ENCODE measurements around the gene STPG4.

The STPG4 gene

GRCh38 chr2:47049502-47049901 is 105.6 kb downstream of the STPG4 start:
- DNase-seq = no peak

- DNase-seq = no peak
These were observed 106.2 kb downstream of the STPG4 start for GRCh38 chr2:47048801-47049480.

- DNase-seq = no peak
These were observed 108.8 kb downstream of the STPG4 start for GRCh38 chr2:47046271-47046670.

GRCh38 chr2:47043891-47044239 is 111.2 kb downstream of the STPG4 start:
- no peak for DNase-seq

- no peak for DNase-seq
These were observed 111.8 kb downstream of the STPG4 start for GRCh38 chr2:47043142-47043890.

GRCh38 chr2:47041891-47042684 is 113.0 kb downstream of the STPG4 start:
- DNase-seq = no peak

GRCh38 chr2:47041063-47041462 is 114.0 kb downstream of the STPG4 start:
- DNase-seq = no peak

GRCh38 chr2:47040651-47041050 is 114.5 kb downstream of the STPG4 start:
- DNase-seq = no peak

- no peak for DNase-seq
These were observed 115.1 kb downstream of the STPG4 start for GRCh38 chr2:47039913-47040562.

- DNase-seq = no peak
These were observed 115.6 kb downstream of the STPG4 start for GRCh38 chr2:47039489-47039870.

GRCh38 chr2:47038656-47039488 is 116.2 kb downstream of the STPG4 start:
- no peak for DNase-seq

GRCh38 chr2:47037678-47038077 is 117.4 kb downstream of the STPG4 start:
- DNase-seq = no peak

Data from NCI-H2227 treated with DMSO at 0.1 percent for 48 hours (cell line).